Measurements from ENCODE around the gene MBTPS1.

Gene MBTPS1

GRCh38 chr16:84045818-84046470, 70.8 kb downstream of the MBTPS1 start:
- CTCF ChIA-PET = interaction anchor here (0.6 to 1.6 kb wide), 4 partner anchors 12 to 219 kb away, joined by 3 to 4 read pairs (median 4); no protein-coding TSS in a partner anchor
- no peak for TF ChIP-seq CTCF (IDR thresholded peaks at IDR 0.05; ENCODE audit: control extremely low read depth, extremely low read depth, low read depth, missing control alignments)
- DNase-seq (ENCODE audit: extremely low spot score) = no peak
- POLR2A ChIA-PET = no interaction called here

- DNase-seq (ENCODE audit: extremely low spot score) = no peak
- TF ChIP-seq CTCF (IDR thresholded peaks at IDR 0.05; ENCODE audit: control extremely low read depth, extremely low read depth, low read depth, missing control alignments) = no peak
- ChIA-PET POLR2A (no interaction called here), CTCF (interaction anchor here (1.4 to 2.1 kb wide), 2 partner anchors 16 to 18 kb away, joined by 4 read pairs; no protein-coding TSS in a partner anchor)
Observed at GRCh38 chr16:84045001-84045817, 71.5 kb downstream of the MBTPS1 start.

- DNase-seq (ENCODE audit: extremely low spot score) = no peak
- POLR2A ChIA-PET = no interaction called here
- TF ChIP-seq CTCF (IDR thresholded peaks at IDR 0.05; ENCODE audit: control extremely low read depth, extremely low read depth, low read depth, missing control alignments) = no peak
- CTCF ChIA-PET = interaction anchor here (1.4 to 2.3 kb wide), 3 partner anchors 17 to 87 kb away, joined by 4 to 8 read pairs (median 4); no protein-coding TSS in a partner anchor
Observed at GRCh38 chr16:84044118-84044488, 72.6 kb downstream of the MBTPS1 start.

GRCh38 chr16:84043486-84044117, 73.1 kb downstream of the MBTPS1 start:
- DNase-seq (ENCODE audit: extremely low spot score) = no peak
- CTCF ChIA-PET = interaction anchor here (1.2 to 2.4 kb wide), 7 partner anchors 16 to 90 kb away, joined by 3 to 8 read pairs (median 4); no protein-coding TSS in a partner anchor
- POLR2A ChIA-PET = no interaction called here

GRCh38 chr16:84042879-84043485, 73.8 kb downstream of the MBTPS1 start:
- CTCF ChIA-PET = interaction anchor here (1.2 to 2.4 kb wide), 5 partner anchors 17 to 89 kb away, joined by 3 to 8 read pairs (median 4); no protein-coding TSS in a partner anchor

More at GRCh38 chr16:84043486-84044117, 73.1 kb downstream of the MBTPS1 start:
- TF ChIP-seq CTCF (IDR thresholded peaks at IDR 0.05; ENCODE audit: control extremely low read depth, extremely low read depth, low read depth, missing control alignments) = no peak

More at GRCh38 chr16:84042879-84043485, 73.8 kb downstream of the MBTPS1 start:
- no peak for TF ChIP-seq CTCF (IDR thresholded peaks at IDR 0.05; ENCODE audit: control extremely low read depth, extremely low read depth, low read depth, missing control alignments)
- DNase-seq (ENCODE audit: extremely low spot score) = no peak
- POLR2A ChIA-PET = no interaction called here
